GM04504 (cell line): ENCODE results near the gene HOXA6.
A peak's percentile ranks its signal among the peaks of the same experiment; 100 is the strongest.

Experiments used
- DNase-seq: peaks from one replicate; pipeline ENCODE4 v3.0.0-alpha.2; 2012; ENCODE audit warnings: low read depth

The HOXA6 gene

GRCh38 chr7:27161214-27161720 lies 13.7 kb upstream of the HOXA6 start:
- peak; percentile 18 for DNase-seq

GRCh38 chr7:27160546-27161213 lies 13.1 kb upstream of the HOXA6 start:
- DNase-seq, result peak; percentile 56

- DNase-seq, result no peak
These were observed 12.6 kb upstream of the HOXA6 start for GRCh38 chr7:27160145-27160545.

GRCh38 chr7:27159266-27160144 lies 11.9 kb upstream of the HOXA6 start:
- DNase-seq, result no peak

- no peak for DNase-seq
These were observed 11.1 kb upstream of the HOXA6 start for GRCh38 chr7:27158436-27159265.

- DNase-seq, result no peak
These were observed 10.3 kb upstream of the HOXA6 start for GRCh38 chr7:27157702-27158431.

GRCh38 chr7:27156916-27157701 lies 9.5 kb upstream of the HOXA6 start:
- no peak for DNase-seq

- peak; percentile 30 for DNase-seq
These were observed 8.9 kb upstream of the HOXA6 start, which contains the start of gene HOXA7 for GRCh38 chr7:27156508-27156898. Gene HOXA7, minus strand, starts transcription at chr7:27156675. Its CDS starts 130 bp downstream, at chr7:27156545.

GRCh38 chr7:27155816-27156507 lies 8.4 kb upstream of the HOXA6 start:
- peak; percentile 18 for DNase-seq

GRCh38 chr7:27154901-27155815 lies 7.6 kb upstream of the HOXA6 start:
- no peak for DNase-seq

GRCh38 chr7:27154369-27154768 lies 6.8 kb upstream of the HOXA6 start:
- no peak for DNase-seq

GRCh38 chr7:27153526-27153925 lies 6.0 kb upstream of the HOXA6 start:
- DNase-seq, result no peak

GRCh38 chr7:27152816-27153442 lies 5.4 kb upstream of the HOXA6 start:
- DNase-seq, result no peak

GRCh38 chr7:27151931-27152815 lies 4.6 kb upstream of the HOXA6 start, which contains the start of gene HOXA3:
Gene HOXA3, minus strand, starts transcription at chr7:27152583. Its CDS starts 41,943 bp downstream, at chr7:27110640.
- peak; percentile 66 for DNase-seq

GRCh38 chr7:27151341-27151930 lies 3.9 kb upstream of the HOXA6 start:
- DNase-seq, result no peak

- DNase-seq, result no peak
These were observed 3.2 kb upstream of the HOXA6 start for GRCh38 chr7:27150568-27151340.
